COLO668 (cell line): ENCODE results near the gene MAN2B2.
"Not testable (repeated sequence)": the region's sequence is repeated elsewhere in the genome, so short reads cannot be mapped to it uniquely, and the experiment has no call there.

Experiments
- DNase-seq: peaks from one replicate; lab custom pipeline; 2025; ENCODE audit not compliant: unreplicated experiment; lab: John Stamatoyannopoulos, UW

Gene MAN2B2

GRCh38 chr4:6665320-6665654 is 90.3 kb downstream of the MAN2B2 start:
- DNase-seq: no peak

- DNase-seq: peak; percentile 30
Observed at GRCh38 chr4:6668391-6668790, 93.4 kb downstream of the MAN2B2 start.

- DNase-seq: no peak
Observed at GRCh38 chr4:6671648-6672047, 96.7 kb downstream of the MAN2B2 start.

- no peak for DNase-seq
Observed at GRCh38 chr4:6672131-6672530, 97.1 kb downstream of the MAN2B2 start.

GRCh38 chr4:6672541-6673190 is 97.7 kb downstream of the MAN2B2 start:
- DNase-seq: not testable (repeated sequence)
